GM23338 (cell line): ENCODE data around the gene ITPRIP. TPM values are rescaled to one million over a fixed set of nuclear protein-coding genes. Genes with fewer than 3 reads are reported as not detected.

ENCODE experiments used
- ATAC-seq: fragments of 200-7000 bp; cut with Tn5 transposase; 3 replicates; pipeline ENCODE4 v1.9.1; 2020
- DNase-seq: peaks from one replicate; pipeline ENCODE4 v3.0.0-alpha.2; 2015; ENCODE audit warnings: low spot score
- H2AFZ ChIP-seq: fragments of 200-600 bp; sonication (generic); 2 replicates; pipeline ENCODE4 v1.8.0; 2016; ENCODE audit warnings: antibody characterized with exemption, mild to moderate bottlenecking, moderate library complexity
- H3F3A ChIP-seq: fragments of 200-600 bp; sonication (generic); replicated peaks from 2 replicates; pipeline ENCODE4 v1.8.0; 2017; ENCODE audit warnings: antibody characterized with exemption, mixed run types, low read depth
- H3K27ac ChIP-seq: fragments of 200-600 bp; sonication (generic); 2 replicates; pipeline ENCODE4 v1.6.1; 2016; ENCODE audit warnings: low read depth
- H3K27me3 ChIP-seq: fragments of 200-600 bp; sonication (generic); 2 replicates; pipeline ENCODE4 v1.8.0; 2016; ENCODE audit warnings: mild to moderate bottlenecking, mixed run types, moderate library complexity; ENCODE audit not compliant: insufficient read depth
- H3K36me3 ChIP-seq: fragments of 200-600 bp; sonication (generic); 2 replicates; pipeline ENCODE4 v1.8.0; 2016; ENCODE audit warnings: mild to moderate bottlenecking; ENCODE audit not compliant: insufficient read depth
- H3K4me1 ChIP-seq: fragments of 200-600 bp; sonication (generic); 2 replicates; pipeline ENCODE4 v1.8.0; 2016; ENCODE audit warnings: mild to moderate bottlenecking, moderate library complexity; ENCODE audit not compliant: insufficient read depth
- H3K4me2 ChIP-seq: fragments of 200-600 bp; sonication (generic); 2 replicates; pipeline ENCODE4 v1.7.1; 2017; ENCODE audit warnings: mixed run types
- H3K4me3 ChIP-seq: fragments of 200-600 bp; sonication (generic); 2 replicates; pipeline ENCODE4 v1.6.1; 2016; ENCODE audit warnings: mixed run types
- H3K79me2 ChIP-seq: fragments of 200-600 bp; sonication (generic); replicated peaks from 2 replicates; pipeline ENCODE4 v1.8.0; 2017; ENCODE audit warnings: mild to moderate bottlenecking; ENCODE audit not compliant: insufficient read depth
- H3K9me2 ChIP-seq: fragments of 200-600 bp; sonication (generic); 2 replicates; pipeline ENCODE4 v1.8.0; 2017; ENCODE audit not compliant: insufficient read depth
- H4K20me1 ChIP-seq: fragments of 200-600 bp; sonication (generic); replicated peaks from 2 replicates; pipeline ENCODE4 v1.8.0; 2017; ENCODE audit warnings: mild to moderate bottlenecking; ENCODE audit not compliant: insufficient read depth
- H3K27ac Mint-ChIP-seq: 2 replicates; pipeline ENCODE4 v1.8.0; 2020; ENCODE audit warnings: inconsistent platforms, mild to moderate bottlenecking, moderate library complexity, mixed read lengths
- H3K27me3 Mint-ChIP-seq: 3 replicates; pipeline ENCODE4 v1.8.0; 2022; ENCODE audit warnings: low read depth, mild to moderate bottlenecking, moderate library complexity, mixed read lengths, inconsistent platforms; ENCODE audit not compliant: insufficient read depth, poor library complexity
- H3K36me3 Mint-ChIP-seq: 3 replicates; pipeline ENCODE4 v1.8.0; 2021; ENCODE audit warnings: low read depth, mild to moderate bottlenecking, inconsistent platforms, moderate library complexity, mixed read lengths
- H3K4me1 Mint-ChIP-seq: 3 replicates; pipeline ENCODE4 v1.8.0; 2020; ENCODE audit warnings: mild to moderate bottlenecking, inconsistent platforms, mixed read lengths
- H3K4me3 Mint-ChIP-seq: 3 replicates; pipeline ENCODE4 v1.8.0; 2021; ENCODE audit warnings: moderate library complexity, mild to moderate bottlenecking, inconsistent platforms, mixed read lengths
- H3K9me3 Mint-ChIP-seq: 3 replicates; pipeline ENCODE4 v1.8.0; 2020; ENCODE audit warnings: moderate library complexity, mild to moderate bottlenecking, inconsistent platforms, mixed read lengths
- CTCF ChIP-seq, 2 experiments: fragments of 200-600 bp in 1 of 2; sonication (generic) in 1 of 2; conservative IDR thresholded peaks; 2 replicates each; pipeline versions ENCODE4 v1.5.1 to v1.6.1; 2016 to 2017; ENCODE audit warnings: antibody characterized with exemption in 2 of 2, low read depth in 2 of 2, mild to moderate bottlenecking in 2 of 2, moderate library complexity in 1 of 2
- EZH2 ChIP-seq: fragments of 200-600 bp; sonication (generic); IDR thresholded peaks from one replicate; pipeline ENCODE4 v1.8.0; 2017; ENCODE audit warnings: antibody characterized with exemption, mild to moderate bottlenecking, low read depth; ENCODE audit not compliant: unreplicated experiment
- JUNB ChIP-seq: IDR thresholded peaks from one replicate; pipeline ENCODE4 v1.6.1; 2016; ENCODE audit warnings: antibody characterized with exemption; ENCODE audit not compliant: unreplicated experiment
- NANOG ChIP-seq: IDR thresholded peaks from 2 replicates; pipeline ENCODE4 v1.6.1; 2016; ENCODE audit warnings: antibody characterized with exemption, borderline replicate concordance
- REST ChIP-seq: IDR thresholded peaks from one replicate; pipeline ENCODE4 v1.6.1; 2018; ENCODE audit warnings: antibody characterized with exemption; ENCODE audit not compliant: unreplicated experiment
- ZNF331 ChIP-seq: fragments of 250-450 bp; sonication (Bioruptor Pico); IDR thresholded peaks from 2 replicates; pipeline ENCODE4 v1.5.0; 2020; ENCODE audit warnings: low read depth, mild to moderate bottlenecking, moderate library complexity
- polyA plus RNA-seq: library from polyadenylated mRNA; unstranded; fragments of >200 nt; fragmentation: Nextera tagmentation; extraction: Ambion mirVana; gene quantifications from 2 replicates; pipeline ENCODE4 v1.2.1, GENCODE V29; 2016
- total RNA-seq: library from RNA; depleted of rRNA; stranded (reverse); fragments of >200 nt; shearing (Covaris generic); gene quantifications from 2 replicates; pipeline ENCODE4 v1.2.3, GENCODE V29; 2014

The ITPRIP gene
- total and polyA plus RNA-seq, 2 experiments from 2014 or later = 6.9 to 15.2 TPM

- DNase-seq (peak; percentile 37), ATAC-seq (no peak)
- H3K4me3 Mint-ChIP-seq = no peak overlapping the region; the same call in 2 of the 3 replicates
- peaks cover 20% of the 10 kb centered on the region for H3K79me2 ChIP-seq
- TF ChIP-seq EZH2 = no peak
- TF ChIP-seq REST = no peak
- no peak for TF ChIP-seq JUNB
- no peak overlapping the region; the same call in 1 of the 2 replicates for H3K4me2 ChIP-seq
- H3K4me3 ChIP-seq = no peak overlapping the region
- H3K36me3 Mint-ChIP-seq = no peaks in the 10 kb centered on the region
- no peaks in the 10 kb centered on the region for H3K9me3 Mint-ChIP-seq
- no peak overlapping the region for H3K27ac ChIP-seq
- H3K4me1 ChIP-seq = peaks cover 38% of the 10 kb centered on the region
- peak overlapping the region; percentile 15; the same call in 1 of the 2 replicates for H2AFZ ChIP-seq
- H3K27ac Mint-ChIP-seq = no peak overlapping the region
- H3K27me3 Mint-ChIP-seq = peaks cover 6% of the 10 kb centered on the region
- H3F3A ChIP-seq = peaks cover 6% of the 10 kb centered on the region; the same call in 1 of the 2 replicates
- no peaks in the 10 kb centered on the region; the same call in 1 of the 2 replicates for H4K20me1 ChIP-seq
- peaks cover 41% of the 10 kb centered on the region for H3K4me1 Mint-ChIP-seq
- no peaks in the 10 kb centered on the region for H3K36me3 ChIP-seq
- no peaks in the 10 kb centered on the region for H3K9me2 ChIP-seq
- peaks cover 7% of the 10 kb centered on the region for H3K27me3 ChIP-seq
Observed at GRCh38 chr10:104340641-104341040, 2.4 kb upstream of the ITPRIP start.

GRCh38 chr10:104340111-104340526 is 1.9 kb upstream of the ITPRIP start:
- no peak for TF ChIP-seq NANOG
- TF ChIP-seq JUNB = no peak
- no peak overlapping the region for H3K27ac ChIP-seq
- Mint-ChIP-seq H3K4me3 (peak overlapping the region; percentile 28; the same call in 2 of the 3 replicates), H3K27ac (no peak overlapping the region), H3K27me3 (peaks cover 6% of the 10 kb centered on the region), H3K4me1 (peaks cover 46% of the 10 kb centered on the region), H3K9me3 (no peaks in the 10 kb centered on the region), H3K36me3 (no peaks in the 10 kb centered on the region)
- H2AFZ ChIP-seq = peak overlapping the region; percentile 15; the same call in 1 of the 2 replicates
- no peak overlapping the region; the same call in 1 of the 2 replicates for H3K4me2 ChIP-seq
- H3K4me3 ChIP-seq = no peak overlapping the region
- H3F3A ChIP-seq = peaks cover 6% of the 10 kb centered on the region; the same call in 1 of the 2 replicates
- H3K79me2 ChIP-seq = peaks cover 26% of the 10 kb centered on the region
- DNase-seq (no peak), ATAC-seq (no peak)
- no peaks in the 10 kb centered on the region for H3K36me3 ChIP-seq
- H4K20me1 ChIP-seq = no peaks in the 10 kb centered on the region; the same call in 1 of the 2 replicates
- no peaks in the 10 kb centered on the region for H3K9me2 ChIP-seq
- peaks cover 43% of the 10 kb centered on the region for H3K4me1 ChIP-seq
- peaks cover 7% of the 10 kb centered on the region for H3K27me3 ChIP-seq

GRCh38 chr10:104339469-104340110 is 1.3 kb upstream of the ITPRIP start:
- Mint-ChIP-seq H3K36me3 (no peaks in the 10 kb centered on the region), H3K4me1 (peaks cover 52% of the 10 kb centered on the region), H3K27ac (peak overlapping the region; percentile 98), H3K27me3 (peaks cover 6% of the 10 kb centered on the region), H3K4me3 (peak overlapping the region; percentile 94), H3K9me3 (no peaks in the 10 kb centered on the region)
- Histone ChIP-seq H2AFZ (peak overlapping the region; percentile 70; the same call in 1 of the 2 replicates), H3F3A (peaks cover 6% of the 10 kb centered on the region; the same call in 1 of the 2 replicates), H3K36me3 (no peaks in the 10 kb centered on the region), H3K9me2 (no peaks in the 10 kb centered on the region), H3K27me3 (peaks cover 7% of the 10 kb centered on the region), H3K4me3 (peak overlapping the region; percentile 98), H3K79me2 (peaks cover 31% of the 10 kb centered on the region), H3K4me2 (peak overlapping the region; percentile 98), H3K4me1 (peaks cover 49% of the 10 kb centered on the region), H3K27ac (0 out of 2 replicates have a peak overlapping the region, but pooled peaks have one; percentile 51), H4K20me1 (peaks cover 2% of the 10 kb centered on the region; the same call in 1 of the 2 replicates)
- DNase-seq (no peak), ATAC-seq (no peak)
- TF ChIP-seq CTCF (conservative IDR thresholded peaks at IDR 0.05; ENCODE audit: low read depth in 2 of 2) = no peak
- no peak for TF ChIP-seq ZNF331
